Stimulated activated CD8-positive, alpha-beta memory T cell treated with anti-CD3 and anti-CD28 coated beads, Interleukin-12 subunit alpha, Interleukin-12 subunit beta, amount 100 ng/mL, for 4 hours (primary cell): ENCODE measurements around the gene CD3G.

Experiments
- DNase-seq: peaks from one replicate; pipeline ENCODE4 v3.0.0-alpha.2; 2020; ENCODE audit warnings: low read depth

Gene CD3G

GRCh38 chr11:118325283-118325682 lies 18.9 kb upstream of the CD3G start:
- DNase-seq: no peak

- no peak for DNase-seq
Observed at GRCh38 chr11:118328745-118329144, 15.4 kb upstream of the CD3G start.

GRCh38 chr11:118334745-118335144 lies 9.4 kb upstream of the CD3G start:
- no peak for DNase-seq

GRCh38 chr11:118338637-118339061 lies 5.5 kb upstream of the CD3G start:
- DNase-seq: peak; percentile 75

GRCh38 chr11:118339281-118339961 lies 4.7 kb upstream of the CD3G start:
- no peak for DNase-seq

GRCh38 chr11:118340449-118340848 lies 3.7 kb upstream of the CD3G start:
- DNase-seq: no peak

- DNase-seq: no peak
Observed at GRCh38 chr11:118341261-118341660, 2.9 kb upstream of the CD3G start.

GRCh38 chr11:118341815-118342489 lies 2.2 kb upstream of the CD3G start:
- no peak for DNase-seq

GRCh38 chr11:118342503-118343161 lies 1.5 kb upstream of the CD3G start, which contains the start of gene CD3D:
TSS of gene CD3D (minus strand) at chr11:118342705. CDS start at chr11:118342607, 98 bp downstream.
- DNase-seq: peak; percentile 41

GRCh38 chr11:118343248-118343647 lies 896 bp upstream of the CD3G start:
- no peak for DNase-seq

- DNase-seq: no peak
Observed at GRCh38 chr11:118349475-118349874, 5.3 kb downstream of the CD3G start.

GRCh38 chr11:118353084-118353710 lies 9.1 kb downstream of the CD3G start:
- no peak for DNase-seq

GRCh38 chr11:118358071-118358470 lies 13.9 kb downstream of the CD3G start:
- no peak for DNase-seq

- peak; percentile 97 for DNase-seq
Observed at GRCh38 chr11:118359295-118359958, 15.3 kb downstream of the CD3G start, which contains the start of gene UBE4A. TSS of gene UBE4A (plus strand) at chr11:118359600. CDS start at chr11:118365081, 5,481 bp downstream.

- no peak for DNase-seq
Observed at GRCh38 chr11:118364956-118365615, 20.9 kb downstream of the CD3G start.

- no peak for DNase-seq
Observed at GRCh38 chr11:118366287-118366686, 22.1 kb downstream of the CD3G start.

- no peak for DNase-seq
Observed at GRCh38 chr11:118370774-118371173, 26.6 kb downstream of the CD3G start.

GRCh38 chr11:118373263-118373662 lies 29.1 kb downstream of the CD3G start:
- no peak for DNase-seq

- DNase-seq: no peak
Observed at GRCh38 chr11:118373871-118374270, 29.7 kb downstream of the CD3G start.

- DNase-seq: no peak
Observed at GRCh38 chr11:118374729-118375128, 30.6 kb downstream of the CD3G start.

- DNase-seq: no peak
Observed at GRCh38 chr11:118375978-118376377, 31.8 kb downstream of the CD3G start.
